Measurements from ENCODE around the gene MPP3.
"Not testable (repeated sequence)": the region's sequence is repeated elsewhere in the genome, so short reads cannot be mapped to it uniquely, and the experiment has no call there.

DNA sequence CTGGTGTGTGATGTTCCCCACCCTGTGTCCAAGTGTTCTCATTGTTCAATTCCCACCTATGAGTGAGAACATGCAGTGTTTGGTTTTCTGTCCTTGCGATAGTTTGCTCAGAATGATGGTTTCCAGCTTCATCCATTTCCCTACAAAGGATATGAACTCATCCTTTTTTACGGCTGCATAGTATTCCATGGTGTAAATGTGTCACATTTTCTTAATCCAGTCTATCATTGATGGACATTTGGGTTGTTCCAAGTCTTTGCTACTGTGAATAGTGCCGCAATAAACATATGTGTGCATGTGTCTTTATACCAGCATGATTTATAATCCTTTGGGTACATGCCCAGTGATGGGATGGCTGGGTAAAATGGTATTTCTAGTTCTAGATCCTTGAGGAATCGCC is 40.3 kb downstream of the MPP3 start:
- TF ChIP-seq POLR2AphosphoS5 (IDR thresholded peaks at IDR 0.05; ENCODE audit: borderline replicate concordance, low read depth, low read length); EZH2 (IDR thresholded peaks at IDR 0.05); FOXP2 (optimal IDR thresholded peaks at IDR 0.05; ENCODE audit: control extremely low read depth, extremely low read length, insufficient read depth): not testable (repeated sequence)

Measured in SK-N-MC (cell line).